Measurements from ENCODE around the gene BPIFB2. TPM values are rescaled to one million over a fixed set of nuclear protein-coding genes. Genes with fewer than 3 reads are reported as not detected.
"Not testable (repeated sequence)": the region's sequence is repeated elsewhere in the genome, so short reads cannot be mapped to it uniquely, and the experiment has no call there.

The BPIFB2 gene
- total RNA-seq, 1 donor from 2014 or later, result not detected

GRCh38 chr20:33026072-33026778 is 18.7 kb downstream of the BPIFB2 start:
- ATAC-seq, result no peak
- DNase-seq (ENCODE audit: missing footprints), result no peak
- intact Hi-C loops (cut with DNase I), result no loop called here

DNA sequence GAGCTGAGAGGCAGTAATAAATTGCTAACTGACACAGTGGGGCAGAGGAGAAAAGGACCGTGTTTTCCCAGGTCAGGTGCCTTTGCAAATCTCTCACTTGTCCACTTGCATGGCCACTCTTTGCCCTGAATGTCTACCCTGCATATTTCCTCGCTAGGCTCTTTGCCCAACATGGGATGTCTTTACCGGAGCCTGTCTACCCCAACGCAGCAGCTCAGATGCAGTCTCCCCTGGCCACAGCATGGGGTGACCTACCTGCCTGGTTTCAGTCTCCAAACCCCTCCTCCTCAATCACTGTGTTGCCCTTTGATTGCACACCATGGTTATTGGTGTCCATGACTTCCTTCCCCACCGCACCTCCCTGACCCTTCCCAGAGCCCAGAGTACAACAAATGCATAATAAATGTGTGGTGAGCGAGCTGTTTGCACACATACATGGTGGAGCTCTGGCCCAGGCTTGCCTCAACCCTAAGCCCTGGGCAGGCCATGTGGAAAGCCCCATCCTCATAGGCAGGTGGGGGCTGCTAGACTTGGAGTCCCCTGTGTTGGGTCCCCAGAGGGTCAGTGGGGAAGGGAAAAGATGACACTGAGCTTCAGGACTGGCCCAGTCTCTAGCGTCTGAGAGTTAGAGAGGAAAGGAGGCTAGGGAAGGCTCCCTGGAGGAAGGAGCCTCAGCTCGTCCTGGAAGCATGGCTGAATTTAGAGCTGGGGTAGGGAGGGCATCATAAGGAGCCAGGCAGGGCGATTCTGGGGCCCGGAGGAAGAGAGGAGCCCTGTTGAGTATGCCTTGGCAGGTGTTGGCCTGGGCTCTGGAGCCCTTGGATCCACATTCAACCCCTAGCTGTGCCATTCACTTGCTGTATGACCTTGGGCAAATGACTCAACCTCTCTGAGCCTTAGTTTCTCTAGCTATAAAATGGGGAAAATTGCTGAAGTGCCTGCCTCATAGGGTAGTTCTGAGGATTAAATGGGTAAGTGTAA is 19.6 kb downstream of the BPIFB2 start:
- intact Hi-C loops (cut with DNase I), result no loop called here
- no peak for ATAC-seq
- no peak for DNase-seq (ENCODE audit: missing footprints)

- intact Hi-C loops (cut with DNase I), result no loop called here
Measured at GRCh38 chr20:33027769-33028751, 20.6 kb downstream of the BPIFB2 start.

DNA sequence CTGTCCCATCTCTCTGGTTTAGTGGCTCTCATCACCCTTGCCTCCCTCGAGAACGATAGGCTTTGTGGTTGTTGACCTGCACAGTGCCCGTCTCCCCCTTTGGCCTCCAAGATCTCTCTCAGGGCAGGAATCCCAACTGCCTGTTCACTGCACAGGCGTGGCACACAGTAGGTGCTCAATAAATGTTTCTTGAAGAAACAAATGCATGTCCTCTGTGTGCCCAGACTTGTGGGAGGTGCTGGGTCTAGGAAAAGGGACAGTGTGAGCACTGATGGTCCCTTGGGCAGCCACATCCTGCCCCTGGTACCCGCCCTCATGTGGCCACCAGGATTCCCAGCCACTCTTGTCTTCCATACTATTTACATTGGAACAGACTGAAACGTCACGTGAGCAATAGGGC is 21.4 kb downstream of the BPIFB2 start:
- DNase-seq (ENCODE audit: missing footprints), result no peak
- intact Hi-C loops (cut with DNase I), result no loop called here
- no peak for ATAC-seq

More at GRCh38 chr20:33027769-33028751, 20.6 kb downstream of the BPIFB2 start:
- ATAC-seq, result no peak
- DNase-seq (ENCODE audit: missing footprints), result no peak

- ATAC-seq, result no peak
- DNase-seq (ENCODE audit: missing footprints), result no peak
- intact Hi-C loops (cut with DNase I), result no loop called here
Measured at GRCh38 chr20:33030076-33030475, 22.6 kb downstream of the BPIFB2 start.

DNA sequence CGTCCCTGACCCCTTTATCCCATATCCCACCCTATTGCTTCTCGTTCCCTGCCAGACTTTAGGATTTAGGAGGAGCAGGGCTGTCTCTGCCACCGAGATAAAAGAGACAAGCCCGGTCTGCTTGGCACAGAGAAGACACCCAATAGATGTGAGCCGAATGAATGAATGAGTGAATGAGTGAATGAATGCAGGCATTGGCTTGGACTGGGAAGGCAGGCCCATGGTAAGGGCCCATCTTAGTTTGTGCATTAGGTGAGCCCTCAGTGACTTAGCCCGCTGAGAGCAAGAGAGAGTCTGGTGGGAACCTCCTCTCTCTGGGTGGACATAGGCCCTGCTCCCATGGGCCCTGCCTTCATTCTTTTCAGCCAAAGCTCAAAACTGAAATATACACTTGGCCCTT is 23.1 kb downstream of the BPIFB2 start:
- ATAC-seq, result no peak

GRCh38 chr20:33031531-33031930 is 24.0 kb downstream of the BPIFB2 start, which contains the start of gene BPIFB6:
TSS of gene BPIFB6 (plus strand) at chr20:33031648. CDS start at chr20:33031648, 0 bp downstream.
- no peak for ATAC-seq
- intact Hi-C loops (cut with DNase I), result no loop called here
- DNase-seq (ENCODE audit: missing footprints), result no peak

More for the DNA sequence above, 23.1 kb downstream of the BPIFB2 start:
- intact Hi-C loops (cut with DNase I), result no loop called here
- DNase-seq (ENCODE audit: missing footprints), result no peak

GRCh38 chr20:33032555-33032954 is 25.1 kb downstream of the BPIFB2 start:
- DNase-seq (ENCODE audit: missing footprints) (no peak), ATAC-seq (no peak)
- intact Hi-C loops (cut with DNase I), result no loop called here

DNA sequence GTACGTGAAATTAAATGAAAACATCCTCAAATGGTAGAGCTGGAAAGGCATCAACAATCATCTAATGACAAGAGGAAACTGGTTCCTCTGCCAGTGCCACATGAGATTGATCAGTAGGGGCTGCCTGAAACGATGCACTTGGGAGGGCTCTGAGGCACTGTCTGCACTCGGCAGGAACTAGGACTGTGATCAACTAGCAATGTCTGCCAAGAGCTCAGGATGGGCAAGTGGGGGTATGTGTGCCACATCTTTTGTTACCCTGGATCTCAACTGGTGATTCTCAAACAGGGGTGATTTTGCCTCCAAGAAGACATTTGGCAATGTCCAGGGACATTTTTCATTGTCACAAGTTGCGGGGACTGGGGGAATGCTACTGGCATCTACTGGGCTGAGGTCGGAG is 25.9 kb downstream of the BPIFB2 start:
- DNase-seq (ENCODE audit: missing footprints) (no peak), ATAC-seq (no peak)
- intact Hi-C loops (cut with DNase I), result no loop called here

DNA sequence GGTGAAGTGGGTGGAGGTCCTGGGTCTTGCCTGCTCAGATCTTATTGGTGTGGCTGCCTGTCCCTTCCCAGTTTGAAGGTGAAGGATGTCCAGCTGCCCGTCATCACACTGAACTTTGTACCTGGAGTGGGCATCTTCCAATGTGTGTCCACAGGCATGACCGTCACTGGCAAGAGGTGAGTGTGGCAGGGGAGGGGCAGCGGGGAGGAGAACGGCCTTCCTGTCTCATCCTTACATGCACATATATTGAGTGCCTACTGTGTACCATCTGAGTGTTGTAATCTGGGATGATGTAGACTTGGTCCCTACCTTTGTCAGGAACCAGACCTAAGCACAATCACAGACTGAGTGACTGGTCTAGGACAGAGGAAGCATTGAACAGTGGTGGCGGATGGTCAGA is 26.6 kb downstream of the BPIFB2 start:
- no peak for DNase-seq (ENCODE audit: missing footprints)
- no peak for ATAC-seq
- intact Hi-C loops (cut with DNase I), result no loop called here

- intact Hi-C loops (cut with DNase I), result no loop called here
- DNase-seq (ENCODE audit: missing footprints) (no peak), ATAC-seq (no peak)
Measured at GRCh38 chr20:33034901-33035492, 27.5 kb downstream of the BPIFB2 start.

DNA sequence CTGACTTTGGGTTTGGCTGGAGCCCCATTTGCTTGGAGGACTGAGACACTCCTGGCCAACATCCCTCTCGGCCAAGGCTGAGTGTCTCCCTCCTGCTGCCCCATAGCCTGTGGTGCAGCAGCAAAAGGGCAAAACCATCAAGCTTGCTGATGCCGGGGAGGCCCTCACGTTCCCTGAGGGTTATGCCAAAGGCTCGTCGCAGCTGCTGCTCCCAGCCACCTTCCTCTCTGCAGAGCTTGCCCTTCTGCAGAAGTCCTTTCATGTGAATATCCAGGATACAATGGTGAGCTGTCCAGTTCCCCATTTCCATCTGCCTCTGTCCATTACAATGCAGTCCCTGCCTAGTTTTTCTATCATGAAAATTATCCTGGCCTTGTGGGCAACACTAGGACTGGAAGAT is 30.0 kb downstream of the BPIFB2 start:
- no peak for ATAC-seq
- intact Hi-C loops (cut with DNase I), result no loop called here
- DNase-seq (ENCODE audit: missing footprints), result no peak

DNA sequence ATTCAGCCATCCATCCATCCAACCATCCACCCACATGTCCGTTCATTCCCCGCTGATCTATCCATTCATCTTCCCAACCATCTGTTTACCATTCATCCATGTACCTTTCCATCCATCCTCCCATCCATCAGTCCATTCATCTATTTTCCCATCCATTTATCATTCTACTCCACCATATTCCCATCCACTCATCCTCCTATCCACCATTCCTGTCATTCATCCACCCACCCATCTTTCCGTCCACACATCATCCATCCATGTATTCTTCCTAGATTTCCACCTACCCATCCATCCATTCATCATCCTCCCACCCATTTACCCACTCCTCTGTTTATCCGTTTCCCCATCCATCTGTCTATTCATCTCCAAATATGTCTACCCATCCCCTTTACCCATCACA is 30.7 kb downstream of the BPIFB2 start:
- no peak for ATAC-seq

DNA sequence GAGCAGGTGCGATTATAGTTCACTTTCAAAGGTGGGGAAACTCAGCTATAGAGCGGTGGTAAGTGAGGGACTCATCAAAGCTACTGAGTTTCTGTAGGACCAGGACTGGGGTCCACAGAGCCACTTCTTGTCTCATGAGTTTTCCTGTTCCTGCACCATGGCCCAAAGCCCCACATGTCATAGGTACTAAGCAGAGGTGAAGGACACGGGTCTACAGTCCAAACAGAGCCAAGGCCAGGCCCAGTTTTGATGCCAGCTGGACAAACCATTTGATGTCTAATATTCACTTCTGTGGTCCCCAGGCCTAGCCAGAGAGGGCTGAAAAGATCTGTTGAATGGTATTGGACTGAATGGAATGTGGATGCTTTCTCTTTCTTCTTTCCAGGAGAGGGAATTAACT is 34.9 kb downstream of the BPIFB2 start:
- ATAC-seq (no peak), DNase-seq (ENCODE audit: missing footprints) (no peak)
- intact Hi-C loops (cut with DNase I), result no loop called here

More for the DNA sequence above, 30.7 kb downstream of the BPIFB2 start:
- DNase-seq (ENCODE audit: missing footprints), result no peak
- intact Hi-C loops (cut with DNase I), result no loop called here

DNA sequence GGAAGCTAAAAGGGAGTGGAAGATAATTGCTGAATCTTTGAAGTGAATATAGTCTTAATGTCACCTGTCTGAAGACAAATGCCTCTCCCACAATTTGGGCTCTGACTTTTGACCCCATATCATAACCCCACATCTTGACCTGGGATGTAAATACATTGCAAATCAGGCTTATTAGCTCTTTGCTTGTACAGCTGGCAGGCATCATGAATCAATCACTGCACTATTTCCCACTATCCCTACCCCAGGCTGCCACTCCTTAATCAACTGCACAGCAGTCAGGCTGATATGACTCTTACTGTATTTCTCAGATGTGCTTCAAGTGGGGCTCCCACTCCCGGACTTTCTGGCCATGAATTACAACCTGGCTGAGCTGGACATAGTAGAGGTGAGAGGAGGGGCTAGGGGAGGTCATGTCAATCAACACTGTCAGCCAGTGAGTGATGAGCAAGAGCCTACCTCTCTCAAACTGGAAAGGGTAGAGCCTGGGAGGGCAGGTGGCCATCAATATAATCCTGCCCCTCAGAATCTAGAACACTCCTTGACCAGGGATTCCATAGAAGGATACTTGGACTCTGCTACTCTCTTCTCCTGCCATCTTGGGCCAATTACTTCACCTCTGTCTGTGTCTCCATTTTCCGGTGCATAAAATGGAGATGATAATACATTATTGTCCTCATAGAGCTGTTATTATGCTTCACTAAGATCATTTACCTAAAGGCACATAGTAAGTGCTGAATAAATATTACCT is 35.7 kb downstream of the BPIFB2 start:
- DNase-seq (ENCODE audit: missing footprints) (no peak), ATAC-seq (no peak)
- intact Hi-C loops (cut with DNase I), result no loop called here

DNA sequence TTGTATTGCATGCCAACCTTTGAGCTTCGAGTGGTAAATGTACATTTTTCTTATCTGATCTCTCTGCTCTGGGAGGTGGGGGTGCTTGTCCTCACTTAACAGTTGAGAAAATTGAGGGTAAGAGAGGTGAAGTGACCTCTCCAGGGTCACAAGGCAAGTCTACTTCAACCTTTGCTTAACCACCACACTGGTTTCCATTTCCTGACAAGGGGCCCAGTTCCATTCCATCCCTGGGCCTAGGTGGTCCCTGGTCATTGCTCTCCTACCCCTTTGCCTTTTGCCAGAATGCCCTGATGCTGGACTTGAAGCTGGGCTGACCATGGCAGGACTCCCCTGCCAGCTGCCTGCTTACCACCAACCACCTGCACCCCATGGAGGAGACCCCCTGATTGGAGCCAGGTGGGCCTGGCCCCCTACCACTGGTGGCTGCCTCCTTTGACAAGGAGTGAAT is 36.3 kb downstream of the BPIFB2 start:
- intact Hi-C loops (cut with DNase I), result no loop called here
- ATAC-seq, result no peak
- DNase-seq (ENCODE audit: missing footprints), result no peak

DNA sequence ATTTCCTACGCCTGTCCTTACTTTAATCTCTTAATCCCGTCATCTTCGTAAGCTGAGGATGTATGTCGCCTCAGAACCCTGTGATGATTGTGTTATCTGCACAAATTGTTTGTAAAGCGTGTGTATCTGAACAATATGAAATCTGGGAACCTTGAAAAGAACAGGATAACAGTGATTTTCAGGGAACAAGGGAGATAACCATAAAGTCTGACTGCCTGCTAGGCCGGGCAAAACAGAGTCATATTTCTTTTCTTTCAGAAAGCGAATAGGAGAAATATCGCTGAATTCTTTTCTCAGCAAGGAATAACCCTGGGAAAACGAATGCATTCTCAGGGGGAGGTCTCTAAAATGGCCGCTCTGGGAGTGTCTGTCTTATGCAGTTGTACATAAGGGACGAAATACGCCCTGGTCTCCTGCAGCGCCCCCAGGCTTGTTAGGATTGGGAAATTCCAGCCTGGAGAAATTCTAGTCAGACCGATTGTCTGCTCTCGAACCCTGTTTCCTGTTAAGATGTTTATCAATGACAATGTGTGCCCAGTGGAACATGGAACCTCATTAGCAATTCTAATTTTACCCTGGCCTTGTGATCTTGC is 37.7 kb downstream of the BPIFB2 start:
- DNase-seq (ENCODE audit: missing footprints); ATAC-seq; intact Hi-C loops (cut with DNase I): not testable (repeated sequence)
